Lower leg skin (tissue), 4 donors: Measurements from ENCODE around the gene SAP30L. TPM values are rescaled to one million over a fixed set of nuclear protein-coding genes. Genes with fewer than 3 reads are reported as not detected.

Source experiments
- DNase-seq, 2 donors: peaks; one replicate each; pipeline ENCODE4 v3.0.0-alpha.2; 2019; ENCODE audit warnings: low spot score in 2 of 2
- H3K4me3 ChIP-seq: fragments of 200-600 bp; sonication (generic); 2 replicates; pipeline ENCODE4 v1.5.1; 2017; ENCODE audit warnings: mild to moderate bottlenecking, low read depth; ENCODE audit not compliant: poor library complexity, severe bottlenecking
- CTCF ChIP-seq, 3 donors: fragments of 450-650 bp; IDR thresholded peaks; one replicate each; pipeline ENCODE4 v1.5.1; 2016; ENCODE audit warnings: antibody characterized with exemption in 3 of 3, mild to moderate bottlenecking in 3 of 3, moderate library complexity in 2 of 3
- POLR2A ChIP-seq, 2 donors: fragments of 450-650 bp; IDR thresholded peaks; one replicate each; pipeline ENCODE4 v1.6.1; 2016 to 2017; ENCODE audit warnings: antibody characterized with exemption in 2 of 2, mild to moderate bottlenecking in 1 of 2, moderate library complexity in 1 of 2
- WGBS, 2 donors: methylation state at CpG; one replicate each; pipeline ENCODE4 v1.1.5; 2018; 5-methylcytosine and 5-hydroxymethylcytosine counted together
- intact Hi-C: fragments of 100-400 bp; cut with DNase I; formaldehyde crosslinking; loops from one replicate; pipeline ENCODE4 v1.15.0; 2023; ENCODE audit warnings: low total_unique reads
- total RNA-seq, 4 donors: library from RNA; depleted of rRNA; stranded (reverse); fragments of >200 nt; gene quantifications; one replicate each; pipeline ENCODE4 v1.1.0, GENCODE V29; 2016

SAP30L gene
- total RNA-seq, 4 donors from 2014 or later = 28.3 to 54.4 (median 39.9) TPM

DNA sequence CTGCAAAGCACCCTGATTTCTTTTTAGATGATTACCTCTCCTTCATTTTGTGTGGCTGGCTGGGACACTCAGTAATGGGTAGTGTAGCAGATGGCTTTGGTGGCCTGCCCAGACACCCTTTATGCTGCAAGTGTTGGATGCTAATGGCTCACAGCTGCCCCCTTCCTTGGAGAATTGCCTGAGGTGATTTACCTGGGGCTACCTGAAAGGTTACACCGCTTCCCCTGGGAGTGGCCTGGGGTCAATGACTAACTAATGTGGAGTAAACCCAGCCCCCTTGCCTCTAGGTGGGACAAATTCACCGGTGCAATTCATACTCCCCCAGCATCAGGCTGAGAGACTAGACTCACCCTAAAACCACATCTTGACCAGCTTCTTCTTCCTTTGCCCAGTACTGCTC, 55.8 kb downstream of the SAP30L start:
- no peak for DNase-seq
- no peak overlapping the region for H3K4me3 ChIP-seq
- TF ChIP-seq CTCF (IDR thresholded peaks at IDR 0.05) (no peak), POLR2A (IDR thresholded peaks at IDR 0.05) (no peak)
- intact Hi-C loops = no loop called here
- 58 to 63% methylated on average over 2 of the region's 2 CpGs for WGBS, 2 donors

GRCh38 chr5:154502180-154502579, 56.4 kb downstream of the SAP30L start:
- intact Hi-C loops = no loop called here
- DNase-seq = no peak
- H3K4me3 ChIP-seq = no peak overlapping the region
- 94 to 95% methylated on average over 1 of the region's 1 CpG for WGBS, 2 donors
- no peak for TF ChIP-seq POLR2A (IDR thresholded peaks at IDR 0.05)
- no peak for TF ChIP-seq CTCF (IDR thresholded peaks at IDR 0.05)

DNA sequence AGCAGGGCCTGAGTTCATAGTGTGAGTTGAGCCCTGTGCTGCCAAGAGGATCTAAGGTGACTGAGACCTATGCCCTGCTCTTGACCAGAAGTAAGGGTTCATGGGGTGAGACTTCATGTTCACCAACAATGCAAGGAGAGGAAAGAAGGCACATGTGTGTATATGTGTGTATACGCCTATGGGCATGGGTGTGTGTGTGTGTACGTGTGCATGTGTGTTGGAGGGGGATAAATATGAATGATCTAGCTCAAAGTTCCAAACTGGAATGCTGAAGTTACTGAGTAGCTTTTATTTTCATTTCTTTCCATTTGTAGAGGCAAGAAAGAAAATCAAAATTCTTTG, 57.9 kb downstream of the SAP30L start:
- no peak for TF ChIP-seq CTCF (IDR thresholded peaks at IDR 0.05)
- TF ChIP-seq POLR2A (IDR thresholded peaks at IDR 0.05) = no peak
- H3K4me3 ChIP-seq = no peak overlapping the region
- 92 to 95% methylated on average over 2 of the region's 2 CpGs for WGBS, 2 donors
- no peak for DNase-seq
- intact Hi-C loops = no loop called here

- TF ChIP-seq POLR2A (IDR thresholded peaks at IDR 0.05) (no peak), CTCF (IDR thresholded peaks at IDR 0.05) (no peak)
- DNase-seq = no peak
- WGBS, 2 donors = 80 to 84% methylated on average over 9 to 10 of the region's 10 CpGs
- H3K4me3 ChIP-seq = no peak overlapping the region
- intact Hi-C loops = no loop called here
Measured at GRCh38 chr5:154505567-154505966, 59.8 kb downstream of the SAP30L start.

DNA sequence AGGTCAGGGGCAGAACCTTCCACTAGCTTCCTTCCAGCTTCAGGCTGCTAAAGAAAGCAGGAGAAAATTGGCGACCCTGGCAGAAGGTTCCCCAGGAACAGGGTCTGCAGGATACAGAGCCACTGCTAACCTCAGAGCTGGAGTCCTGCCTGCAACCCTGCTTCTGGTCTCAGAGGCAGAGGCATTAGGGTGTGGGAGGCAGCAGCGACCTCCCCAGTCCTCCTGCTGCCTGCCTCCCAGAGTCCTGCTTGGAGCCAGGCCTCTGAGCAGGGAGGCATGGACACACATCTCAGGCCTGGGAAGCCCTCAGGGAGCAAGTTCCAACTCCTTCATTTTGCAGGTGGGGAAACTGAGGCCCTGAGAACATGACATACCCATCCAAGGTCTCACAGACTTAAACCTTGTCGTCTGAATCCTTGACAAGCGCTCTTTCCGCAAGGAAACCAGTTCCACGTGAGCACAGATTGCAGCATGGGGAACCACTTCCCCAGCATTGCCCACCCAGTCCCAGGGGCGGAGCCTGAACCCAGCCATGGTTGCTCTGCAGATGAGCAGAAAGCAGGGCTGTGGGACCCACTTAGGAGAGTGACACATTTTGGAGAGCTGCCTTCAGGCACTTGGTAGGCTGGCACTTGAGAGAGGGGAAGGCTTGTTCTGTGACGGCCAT, 60.4 kb downstream of the SAP30L start:
- TF ChIP-seq POLR2A (IDR thresholded peaks at IDR 0.05) (no peak), CTCF (IDR thresholded peaks at IDR 0.05) (no peak)
- 85 to 88% methylated on average over 8 of the region's 8 CpGs for WGBS, 2 donors
- DNase-seq = no peak
- intact Hi-C loops = no loop called here
- H3K4me3 ChIP-seq = no peak overlapping the region

GRCh38 chr5:154506716-154507080, 60.9 kb downstream of the SAP30L start:
- H3K4me3 ChIP-seq = no peak overlapping the region
- no peak for TF ChIP-seq POLR2A (IDR thresholded peaks at IDR 0.05)
- no peak for TF ChIP-seq CTCF (IDR thresholded peaks at IDR 0.05)
- intact Hi-C loops = no loop called here
- 89 to 95% methylated on average over 11 of the region's 11 CpGs for WGBS, 2 donors
- DNase-seq = no peak
